HL-60 (cell line): ENCODE results near the gene DOHH.

Experiments used
- CTCF ChIP-seq: IDR thresholded peaks from one replicate; pipeline ENCODE4 v1.5.1; 2011; ENCODE audit warnings: low read length, control low read depth, inconsistent platforms; ENCODE audit not compliant: insufficient read depth
- GABPA ChIP-seq: IDR thresholded peaks from 2 replicates; pipeline ENCODE4 v1.6.1; 2012; ENCODE audit warnings: low read depth
- POLR2AphosphoS5 ChIP-seq: IDR thresholded peaks from 2 replicates; pipeline ENCODE4 v1.6.1; 2012; ENCODE audit warnings: low read depth
- REST ChIP-seq: IDR thresholded peaks from 2 replicates; pipeline ENCODE4 v1.6.1; 2012; ENCODE audit warnings: low read depth; ENCODE audit not compliant: insufficient replicate concordance
- SPI1 ChIP-seq: IDR thresholded peaks from 2 replicates; pipeline ENCODE4 v1.6.1; 2012; ENCODE audit warnings: low read depth, mild to moderate bottlenecking, borderline replicate concordance

GRCh38 chr19:3518255-3518654, 17.8 kb upstream of the DOHH start:
- no peak for TF ChIP-seq POLR2AphosphoS5
- no peak for TF ChIP-seq CTCF
- no peak for TF ChIP-seq SPI1
- no peak for TF ChIP-seq GABPA
- no peak for TF ChIP-seq REST
